Right lobe of liver (tissue), 6 donors: Measurements from ENCODE around the gene GMPR. TPM values are rescaled to one million over a fixed set of nuclear protein-coding genes. Genes with fewer than 3 reads are reported as not detected.
A peak's percentile ranks its signal among the peaks of the same experiment; 100 is the strongest.

ENCODE experiments used
- ATAC-seq, 4 donors: fragments of 200-7000 bp; cut with Tn5 transposase; one replicate each; pipeline ENCODE4 v1.9.1; 2020; ENCODE audit warnings: mild to moderate bottlenecking in 4 of 4, moderate library complexity in 4 of 4
- DNase-seq, 3 donors: peaks; one replicate each; pipeline ENCODE4 v3.0.0-alpha.2; 2020
- H3K27ac ChIP-seq, 3 donors: fragments of 200-600 bp; one replicate each; pipeline ENCODE4 v1.8.0; 2022
- H3K27me3 ChIP-seq, 2 donors: fragments of 200-600 bp; one replicate each; pipeline ENCODE4 v1.8.0; 2022
- H3K36me3 ChIP-seq, 4 donors: fragments of 200-600 bp; sonication (generic) in 1 of 4; one replicate each; pipeline versions ENCODE4 v1.5.1 to v1.8.0; 2017 to 2022; ENCODE audit warnings: control low read depth in 1 of 4
- H3K4me1 ChIP-seq, 4 donors: fragments of 200-600 bp; sonication (generic) in 1 of 4; one replicate each; pipeline versions ENCODE4 v1.5.1 to v1.8.0; 2017 to 2022; ENCODE audit warnings: control low read depth in 1 of 4
- H3K4me3 ChIP-seq, 3 donors: fragments of 200-600 bp; one replicate each; pipeline ENCODE4 v1.8.0; 2022
- H3K9me3 ChIP-seq, 4 donors: fragments of 200-600 bp; sonication (generic) in 1 of 4; one replicate each; pipeline versions ENCODE4 v1.5.1 to v1.8.0; 2017 to 2022; ENCODE audit warnings: control low read depth in 1 of 4
- CTCF ChIP-seq, 4 donors: fragments of 200-600 bp in 3 of 4; fragments of 450-650 bp in 1 of 4; IDR thresholded peaks; one replicate each; pipeline versions ENCODE4 v1.5.1 to v1.8.0; 2016 to 2022; ENCODE audit warnings: antibody characterized with exemption in 4 of 4, mild to moderate bottlenecking in 2 of 4
- POLR2A ChIP-seq: fragments of 450-650 bp; IDR thresholded peaks from one replicate; pipeline ENCODE4 v1.6.1; 2017; ENCODE audit warnings: antibody characterized with exemption, mild to moderate bottlenecking
- WGBS: methylation state at CpG from one replicate; pipeline ENCODE4 v1.1.6; 2018; ENCODE audit warnings: low coverage, low lambda C conversion rate; ENCODE audit not compliant: insufficient coverage; ENCODE audit errors: missing lambda C conversion rate; 5-methylcytosine and 5-hydroxymethylcytosine counted together
- intact Hi-C, 2 donors: fragments of 100-400 bp; cut with DNase I; formaldehyde crosslinking; loops; one replicate each; pipeline versions ENCODE4 v1.11.2 to v1.14.1; 2022
- total RNA-seq, 6 experiments: library from RNA; depleted of rRNA in 2 of 6; stranded (reverse); fragments of >200 nt in 2 of 6; fragmentation: NEBNext Ultra II Directional in 3 of 6; extraction: Animal tissue kit (Norgen Biotek cat#: 25700) in 3 of 6; gene quantifications; one replicate each; pipeline versions ENCODE4 v1.1.0 to v1.2.4, GENCODE V29; 2016 to 2023
- donor health status: DM: no; HTN: yes; CAD: no.
- donor health status: DM: no; HTN: no; CAD: no.
- donor health status: DM: no; HTN: no; CAD: no.
- donor health status: DM: no; HTN: yes; CAD: no.
- donor health status: DM: no; HTN: yes; CAD: no.

Gene GMPR
- total RNA-seq, 6 experiments from 2014 or later = 3.7 to 6.5 (median 4.9) TPM

- no peak overlapping the region for H3K4me3 ChIP-seq
- H3K27me3 ChIP-seq = no peaks in the 10 kb centered on the region
- TF ChIP-seq POLR2A = no peak
- TF ChIP-seq CTCF (IDR thresholded peaks at IDR 0.05) = no peak
- ATAC-seq (no peak), DNase-seq (peak in 1 of 3 donors; percentile 12)
- WGBS = 88% methylated on average over 1 of the region's 2 CpGs
- no peaks in the 10 kb centered on the region for H3K9me3 ChIP-seq
- H3K4me1 ChIP-seq = no peaks in the 10 kb centered on the region
- no peak overlapping the region for H3K27ac ChIP-seq
- H3K36me3 ChIP-seq = peaks cover 0 to 11% (median 3%) of the 10 kb centered on the region in 4 donors
- intact Hi-C loops = loop anchor here in 1 of 2 donors (10.0 kb wide), 1 partner anchor 79 kb away; no protein-coding TSS in a partner anchor
Observed at GRCh38 chr6:16324184-16324583, 85.8 kb downstream of the GMPR start.

GRCh38 chr6:16324606-16325225 is 86.3 kb downstream of the GMPR start:
- Histone ChIP-seq H3K4me3 (no peak overlapping the region), H3K9me3 (no peaks in the 10 kb centered on the region), H3K36me3 (peaks cover 0 to 11% (median 3%) of the 10 kb centered on the region in 4 donors), H3K4me1 (no peaks in the 10 kb centered on the region), H3K27ac (no peak overlapping the region), H3K27me3 (no peaks in the 10 kb centered on the region)
- TF ChIP-seq POLR2A = no peak
- TF ChIP-seq CTCF (IDR thresholded peaks at IDR 0.05) = no peak
- ATAC-seq = no peak
- intact Hi-C loops = loop anchor here in 1 of 2 donors (10.0 kb wide), 1 partner anchor 80 kb away; no protein-coding TSS in a partner anchor
- WGBS = 93% methylated on average over 6 of the region's 7 CpGs
- no peak for DNase-seq

GRCh38 chr6:16326531-16326930 is 88.1 kb downstream of the GMPR start:
- Histone ChIP-seq H3K4me1 (peaks cover 0 to 2% (median 0%) of the 10 kb centered on the region in 4 donors), H3K27ac (no peak overlapping the region), H3K4me3 (no peak overlapping the region), H3K27me3 (no peaks in the 10 kb centered on the region), H3K36me3 (peaks cover 0 to 11% (median 3%) of the 10 kb centered on the region in 4 donors), H3K9me3 (no peaks in the 10 kb centered on the region)
- ATAC-seq = no peak
- peak in 1 of 3 donors; percentile 35 for DNase-seq
- intact Hi-C loops = loop anchor here in 1 of 2 donors (10.0 kb wide), 1 partner anchor 82 kb away; no protein-coding TSS in a partner anchor
- WGBS = 100% methylated on average over 4 of the region's 22 CpGs
- TF ChIP-seq POLR2A (no peak), CTCF (IDR thresholded peaks at IDR 0.05) (no peak)

GRCh38 chr6:16326971-16327776 is 88.8 kb downstream of the GMPR start:
- Histone ChIP-seq H3K4me3 (no peak overlapping the region), H3K27me3 (no peaks in the 10 kb centered on the region), H3K36me3 (peaks cover 0 to 11% (median 3%) of the 10 kb centered on the region in 4 donors), H3K4me1 (peaks cover 0 to 8% (median 0%) of the 10 kb centered on the region in 4 donors), H3K9me3 (no peaks in the 10 kb centered on the region), H3K27ac (no peak overlapping the region)
- DNase-seq (peak in 1 of 3 donors; percentile 36), ATAC-seq (no peak)
- TF ChIP-seq CTCF (IDR thresholded peaks at IDR 0.05) = no peak
- no peak for TF ChIP-seq POLR2A
- 99% methylated on average over 11 of the region's 43 CpGs for WGBS
- intact Hi-C loops = loop anchor here in 1 of 2 donors (10.0 kb wide), 1 partner anchor 82 kb away; no protein-coding TSS in a partner anchor
